AG08395 (cell line): ENCODE data around the gene CTH.
"Not testable (repeated sequence)": the region's sequence is repeated elsewhere in the genome, so short reads cannot be mapped to it uniquely, and the experiment has no call there.

Experiments used
- DNase-seq: peaks from one replicate; pipeline ENCODE4 v3.0.0; 2012; ENCODE audit warnings: mixed read lengths, low spot score

Gene CTH

GRCh38 chr1:70410604-70411359, at the start of gene CTH:
Gene CTH, plus strand, starts transcription at chr1:70411268. Its CDS starts 148 bp downstream, at chr1:70411416.
- peak; percentile 97 for DNase-seq

GRCh38 chr1:70361727-70362398, 49.2 kb upstream of the CTH start:
- DNase-seq: peak; percentile 20

GRCh38 chr1:70364439-70364838, 46.6 kb upstream of the CTH start:
- DNase-seq: no peak

- not testable (repeated sequence) for DNase-seq
Observed at GRCh38 chr1:70366425-70366952, 44.6 kb upstream of the CTH start.

GRCh38 chr1:70366997-70367396, 44.1 kb upstream of the CTH start:
- not testable (repeated sequence) for DNase-seq

GRCh38 chr1:70367397-70367796, 43.7 kb upstream of the CTH start:
- not testable (repeated sequence) for DNase-seq

GRCh38 chr1:70371586-70371985, 39.5 kb upstream of the CTH start:
- not testable (repeated sequence) for DNase-seq

- DNase-seq: no peak
Observed at GRCh38 chr1:70372426-70372825, 38.6 kb upstream of the CTH start.

- DNase-seq: not testable (repeated sequence)
Observed at GRCh38 chr1:70373580-70373979, 37.5 kb upstream of the CTH start.

- DNase-seq: no peak
Observed at GRCh38 chr1:70376196-70376595, 34.9 kb upstream of the CTH start.

GRCh38 chr1:70382682-70383081, 28.4 kb upstream of the CTH start:
- no peak for DNase-seq

GRCh38 chr1:70383483-70383882, 27.6 kb upstream of the CTH start:
- DNase-seq: no peak

- DNase-seq: no peak
Observed at GRCh38 chr1:70384542-70384941, 26.5 kb upstream of the CTH start.

- no peak for DNase-seq
Observed at GRCh38 chr1:70385477-70385876, 25.6 kb upstream of the CTH start.

GRCh38 chr1:70386121-70386520, 24.9 kb upstream of the CTH start:
- no peak for DNase-seq

- DNase-seq: no peak
Observed at GRCh38 chr1:70387507-70387906, 23.6 kb upstream of the CTH start.

- no peak for DNase-seq
Observed at GRCh38 chr1:70392626-70393025, 18.4 kb upstream of the CTH start.

GRCh38 chr1:70396607-70397006, 14.5 kb upstream of the CTH start:
- no peak for DNase-seq

GRCh38 chr1:70397013-70397412, 14.1 kb upstream of the CTH start:
- DNase-seq: no peak

- DNase-seq: no peak
Observed at GRCh38 chr1:70400335-70400734, 10.7 kb upstream of the CTH start.

- no peak for DNase-seq
Observed at GRCh38 chr1:70401974-70402373, 9.1 kb upstream of the CTH start.

GRCh38 chr1:70403759-70404158, 7.3 kb upstream of the CTH start:
- DNase-seq: no peak

GRCh38 chr1:70405780-70406416, 5.2 kb upstream of the CTH start:
- no peak for DNase-seq
